ENCODE measurements around the gene METTL3. TPM values are rescaled to one million over a fixed set of nuclear protein-coding genes. Genes with fewer than 3 reads are reported as not detected.

Gene METTL3
- total and polyA plus RNA-seq, 2 of the 13 experiments (the other 11 are each of a cell fraction or from before 2014, with no cell fraction given): 123 to 130 TPM

DNA sequence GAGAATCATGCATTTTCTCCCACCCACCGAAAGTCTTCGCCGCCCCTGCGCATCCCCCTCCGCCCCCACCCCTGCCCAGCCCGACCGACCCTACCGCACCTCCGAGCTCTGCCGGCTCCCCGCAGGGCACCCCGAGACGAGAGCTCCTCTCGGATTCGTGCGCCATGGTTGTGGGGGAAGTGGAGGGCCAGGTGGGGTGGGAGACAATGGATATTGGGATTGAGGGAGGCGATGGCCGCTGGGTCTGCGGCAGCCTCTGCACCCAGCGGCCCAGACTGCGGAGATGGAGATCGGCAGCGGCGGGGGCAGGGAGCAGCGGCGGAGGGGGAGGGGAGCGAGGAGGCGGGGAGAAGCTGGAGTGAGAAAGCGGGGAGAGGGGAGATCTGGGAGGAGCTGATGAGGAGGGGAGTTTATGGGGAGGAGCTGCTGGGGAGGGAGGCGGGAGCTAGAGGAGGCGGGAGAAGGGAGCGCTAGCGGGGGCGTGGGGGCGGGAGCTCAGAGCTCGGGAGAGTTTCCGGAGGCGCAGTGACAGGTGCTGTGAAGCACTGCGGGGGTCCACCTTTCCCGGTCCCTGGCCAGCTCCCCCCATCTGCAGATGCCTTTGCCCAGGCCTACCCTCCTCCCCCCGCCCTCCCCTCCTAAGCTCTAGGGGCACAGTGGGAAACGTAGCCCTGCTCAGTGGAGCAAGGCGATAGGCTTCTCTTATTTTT lies 15.0 kb upstream of the METTL3 start, which contains the start of gene SALL2 (continued):
- TF ChIP-seq, protein P1, sequence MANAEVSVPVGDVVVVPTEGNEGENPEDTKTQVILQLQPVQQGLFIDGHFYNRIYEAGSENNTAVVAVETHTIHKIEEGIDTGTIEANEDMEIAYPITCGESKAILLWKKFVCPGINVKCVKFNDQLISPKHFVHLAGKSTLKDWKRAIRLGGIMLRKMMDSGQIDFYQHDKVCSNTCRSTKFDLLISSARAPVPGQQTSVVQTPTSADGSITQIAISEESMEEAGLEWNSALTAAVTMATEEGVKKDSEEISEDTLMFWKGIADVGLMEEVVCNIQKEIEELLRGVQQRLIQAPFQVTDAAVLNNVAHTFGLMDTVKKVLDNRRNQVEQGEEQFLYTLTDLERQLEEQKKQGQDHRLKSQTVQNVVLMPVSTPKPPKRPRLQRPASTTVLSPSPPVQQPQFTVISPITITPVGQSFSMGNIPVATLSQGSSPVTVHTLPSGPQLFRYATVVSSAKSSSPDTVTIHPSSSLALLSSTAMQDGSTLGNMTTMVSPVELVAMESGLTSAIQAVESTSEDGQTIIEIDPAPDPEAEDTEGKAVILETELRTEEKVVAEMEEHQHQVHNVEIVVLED (CRISPR knock-in tag; IDR thresholded peaks at IDR 0.05; ENCODE audit: borderline replicate concordance): no peak
- peak; percentile 46; the same call in 1 of the 2 replicates for TF ChIP-seq HDAC1 (CRISPR knock-in tag; IDR thresholded peaks at IDR 0.05)
- TF ChIP-seq, protein P2, sequence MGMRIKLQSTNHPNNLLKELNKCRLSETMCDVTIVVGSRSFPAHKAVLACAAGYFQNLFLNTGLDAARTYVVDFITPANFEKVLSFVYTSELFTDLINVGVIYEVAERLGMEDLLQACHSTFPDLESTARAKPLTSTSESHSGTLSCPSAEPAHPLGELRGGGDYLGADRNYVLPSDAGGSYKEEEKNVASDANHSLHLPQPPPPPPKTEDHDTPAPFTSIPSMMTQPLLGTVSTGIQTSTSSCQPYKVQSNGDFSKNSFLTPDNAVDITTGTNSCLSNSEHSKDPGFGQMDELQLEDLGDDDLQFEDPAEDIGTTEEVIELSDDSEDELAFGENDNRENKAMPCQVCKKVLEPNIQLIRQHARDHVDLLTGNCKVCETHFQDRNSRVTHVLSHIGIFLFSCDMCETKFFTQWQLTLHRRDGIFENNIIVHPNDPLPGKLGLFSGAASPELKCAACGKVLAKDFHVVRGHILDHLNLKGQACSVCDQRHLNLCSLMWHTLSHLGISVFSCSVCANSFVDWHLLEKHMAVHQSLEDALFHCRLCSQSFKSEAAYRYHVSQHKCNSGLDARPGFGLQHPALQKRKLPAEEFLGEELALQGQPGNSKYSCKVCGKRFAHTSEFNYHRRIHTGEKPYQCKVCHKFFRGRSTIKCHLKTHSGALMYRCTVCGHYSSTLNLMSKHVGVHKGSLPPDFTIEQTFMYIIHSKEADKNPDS (CRISPR knock-in tag; IDR thresholded peaks at IDR 0.05): no peak
- TF ChIP-seq, protein P3, sequence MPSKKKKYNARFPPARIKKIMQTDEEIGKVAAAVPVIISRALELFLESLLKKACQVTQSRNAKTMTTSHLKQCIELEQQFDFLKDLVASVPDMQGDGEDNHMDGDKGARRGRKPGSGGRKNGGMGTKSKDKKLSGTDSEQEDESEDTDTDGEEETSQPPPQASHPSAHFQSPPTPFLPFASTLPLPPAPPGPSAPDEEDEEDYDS (CRISPR knock-in tag; IDR thresholded peaks at IDR 0.05): 0 out of 2 replicates have a peak, but pooled peaks have one; percentile 26
- TF ChIP-seq, protein P4, sequence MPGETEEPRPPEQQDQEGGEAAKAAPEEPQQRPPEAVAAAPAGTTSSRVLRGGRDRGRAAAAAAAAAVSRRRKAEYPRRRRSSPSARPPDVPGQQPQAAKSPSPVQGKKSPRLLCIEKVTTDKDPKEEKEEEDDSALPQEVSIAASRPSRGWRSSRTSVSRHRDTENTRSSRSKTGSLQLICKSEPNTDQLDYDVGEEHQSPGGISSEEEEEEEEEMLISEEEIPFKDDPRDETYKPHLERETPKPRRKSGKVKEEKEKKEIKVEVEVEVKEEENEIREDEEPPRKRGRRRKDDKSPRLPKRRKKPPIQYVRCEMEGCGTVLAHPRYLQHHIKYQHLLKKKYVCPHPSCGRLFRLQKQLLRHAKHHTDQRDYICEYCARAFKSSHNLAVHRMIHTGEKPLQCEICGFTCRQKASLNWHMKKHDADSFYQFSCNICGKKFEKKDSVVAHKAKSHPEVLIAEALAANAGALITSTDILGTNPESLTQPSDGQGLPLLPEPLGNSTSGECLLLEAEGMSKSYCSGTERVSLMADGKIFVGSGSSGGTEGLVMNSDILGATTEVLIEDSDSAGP (CRISPR knock-in tag; IDR thresholded peaks at IDR 0.05; ENCODE audit: borderline replicate concordance): peak; percentile 47; the same call in 1 of the 2 replicates
- no peak for TF ChIP-seq STAG1 (CRISPR knock-in tag; IDR thresholded peaks at IDR 0.05)
- TF ChIP-seq HOXA7 (CRISPR knock-in tag; IDR thresholded peaks at IDR 0.05): 0 out of 2 replicates have a peak, but pooled peaks have one; percentile 37
- TF ChIP-seq ZNF367 (CRISPR knock-in tag; IDR thresholded peaks at IDR 0.05; ENCODE audit: borderline replicate concordance): no peak
- TF ChIP-seq, protein P5, sequence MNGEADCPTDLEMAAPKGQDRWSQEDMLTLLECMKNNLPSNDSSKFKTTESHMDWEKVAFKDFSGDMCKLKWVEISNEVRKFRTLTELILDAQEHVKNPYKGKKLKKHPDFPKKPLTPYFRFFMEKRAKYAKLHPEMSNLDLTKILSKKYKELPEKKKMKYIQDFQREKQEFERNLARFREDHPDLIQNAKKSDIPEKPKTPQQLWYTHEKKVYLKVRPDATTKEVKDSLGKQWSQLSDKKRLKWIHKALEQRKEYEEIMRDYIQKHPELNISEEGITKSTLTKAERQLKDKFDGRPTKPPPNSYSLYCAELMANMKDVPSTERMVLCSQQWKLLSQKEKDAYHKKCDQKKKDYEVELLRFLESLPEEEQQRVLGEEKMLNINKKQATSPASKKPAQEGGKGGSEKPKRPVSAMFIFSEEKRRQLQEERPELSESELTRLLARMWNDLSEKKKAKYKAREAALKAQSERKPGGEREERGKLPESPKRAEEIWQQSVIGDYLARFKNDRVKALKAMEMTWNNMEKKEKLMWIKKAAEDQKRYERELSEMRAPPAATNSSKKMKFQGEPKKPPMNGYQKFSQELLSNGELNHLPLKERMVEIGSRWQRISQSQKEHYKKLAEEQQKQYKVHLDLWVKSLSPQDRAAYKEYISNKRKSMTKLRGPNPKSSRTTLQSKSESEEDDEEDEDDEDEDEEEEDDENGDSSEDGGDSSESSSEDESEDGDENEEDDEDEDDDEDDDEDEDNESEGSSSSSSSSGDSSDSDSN (CRISPR knock-in tag; IDR thresholded peaks at IDR 0.05): peak; percentile 54
- TF ChIP-seq, protein P6, sequence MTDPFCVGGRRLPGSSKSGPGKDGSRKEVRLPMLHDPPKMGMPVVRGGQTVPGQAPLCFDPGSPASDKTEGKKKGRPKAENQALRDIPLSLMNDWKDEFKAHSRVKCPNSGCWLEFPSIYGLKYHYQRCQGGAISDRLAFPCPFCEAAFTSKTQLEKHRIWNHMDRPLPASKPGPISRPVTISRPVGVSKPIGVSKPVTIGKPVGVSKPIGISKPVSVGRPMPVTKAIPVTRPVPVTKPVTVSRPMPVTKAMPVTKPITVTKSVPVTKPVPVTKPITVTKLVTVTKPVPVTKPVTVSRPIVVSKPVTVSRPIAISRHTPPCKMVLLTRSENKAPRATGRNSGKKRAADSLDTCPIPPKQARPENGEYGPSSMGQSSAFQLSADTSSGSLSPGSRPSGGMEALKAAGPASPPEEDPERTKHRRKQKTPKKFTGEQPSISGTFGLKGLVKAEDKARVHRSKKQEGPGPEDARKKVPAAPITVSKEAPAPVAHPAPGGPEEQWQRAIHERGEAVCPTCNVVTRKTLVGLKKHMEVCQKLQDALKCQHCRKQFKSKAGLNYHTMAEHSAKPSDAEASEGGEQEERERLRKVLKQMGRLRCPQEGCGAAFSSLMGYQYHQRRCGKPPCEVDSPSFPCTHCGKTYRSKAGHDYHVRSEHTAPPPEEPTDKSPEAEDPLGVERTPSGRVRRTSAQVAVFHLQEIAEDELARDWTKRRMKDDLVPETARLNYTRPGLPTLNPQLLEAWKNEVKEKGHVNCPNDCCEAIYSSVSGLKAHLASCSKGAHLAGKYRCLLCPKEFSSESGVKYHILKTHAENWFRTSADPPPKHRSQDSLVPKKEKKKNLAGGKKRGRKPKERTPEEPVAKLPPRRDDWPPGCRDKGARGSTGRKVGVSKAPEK (CRISPR knock-in tag; IDR thresholded peaks at IDR 0.05; ENCODE audit: borderline replicate concordance): peak; percentile 5; the same call in 1 of the 2 replicates
- TF ChIP-seq, protein P7, sequence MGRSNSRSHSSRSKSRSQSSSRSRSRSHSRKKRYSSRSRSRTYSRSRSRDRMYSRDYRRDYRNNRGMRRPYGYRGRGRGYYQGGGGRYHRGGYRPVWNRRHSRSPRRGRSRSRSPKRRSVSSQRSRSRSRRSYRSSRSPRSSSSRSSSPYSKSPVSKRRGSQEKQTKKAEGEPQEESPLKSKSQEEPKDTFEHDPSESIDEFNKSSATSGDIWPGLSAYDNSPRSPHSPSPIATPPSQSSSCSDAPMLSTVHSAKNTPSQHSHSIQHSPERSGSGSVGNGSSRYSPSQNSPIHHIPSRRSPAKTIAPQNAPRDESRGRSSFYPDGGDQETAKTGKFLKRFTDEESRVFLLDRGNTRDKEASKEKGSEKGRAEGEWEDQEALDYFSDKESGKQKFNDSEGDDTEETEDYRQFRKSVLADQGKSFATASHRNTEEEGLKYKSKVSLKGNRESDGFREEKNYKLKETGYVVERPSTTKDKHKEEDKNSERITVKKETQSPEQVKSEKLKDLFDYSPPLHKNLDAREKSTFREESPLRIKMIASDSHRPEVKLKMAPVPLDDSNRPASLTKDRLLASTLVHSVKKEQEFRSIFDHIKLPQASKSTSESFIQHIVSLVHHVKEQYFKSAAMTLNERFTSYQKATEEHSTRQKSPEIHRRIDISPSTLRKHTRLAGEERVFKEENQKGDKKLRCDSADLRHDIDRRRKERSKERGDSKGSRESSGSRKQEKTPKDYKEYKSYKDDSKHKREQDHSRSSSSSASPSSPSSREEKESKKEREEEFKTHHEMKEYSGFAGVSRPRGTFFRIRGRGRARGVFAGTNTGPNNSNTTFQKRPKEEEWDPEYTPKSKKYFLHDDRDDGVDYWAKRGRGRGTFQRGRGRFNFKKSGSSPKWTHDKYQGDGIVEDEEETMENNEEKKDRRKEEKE (IDR thresholded peaks at IDR 0.05): no peak
- TF ChIP-seq ZFP36L1 (CRISPR knock-in tag; IDR thresholded peaks at IDR 0.05): 0 out of 2 replicates have a peak, but pooled peaks have one; percentile 25
